NCI-H2107 (cell line): Measurements from ENCODE around the gene GLT8D1.

Source experiments
- DNase-seq: peaks from one replicate; lab custom pipeline; 2025; lab: John Stamatoyannopoulos, UW

The GLT8D1 gene

GRCh38 chr3:52712291-52713212 is 7.0 kb upstream of the GLT8D1 start:
- no peak for DNase-seq

GRCh38 chr3:52710512-52710911 is 4.9 kb upstream of the GLT8D1 start:
- no peak for DNase-seq

GRCh38 chr3:52707585-52707984 is 2.0 kb upstream of the GLT8D1 start:
- no peak for DNase-seq

- no peak for DNase-seq
Observed at GRCh38 chr3:52705438-52705687, 228 bp downstream of the GLT8D1 start.

- DNase-seq: no peak
Observed at GRCh38 chr3:52704611-52705437, 767 bp downstream of the GLT8D1 start.

GRCh38 chr3:52703341-52703740 is 2.2 kb downstream of the GLT8D1 start:
- no peak for DNase-seq

GRCh38 chr3:52697632-52697965 is 8.0 kb downstream of the GLT8D1 start:
- no peak for DNase-seq

- no peak for DNase-seq
Observed at GRCh38 chr3:52696830-52697631, 8.6 kb downstream of the GLT8D1 start.

- no peak for DNase-seq
Observed at GRCh38 chr3:52695798-52696671, 9.6 kb downstream of the GLT8D1 start.

- DNase-seq: no peak
Observed at GRCh38 chr3:52694528-52695189, 10.9 kb downstream of the GLT8D1 start.

GRCh38 chr3:52693071-52693470 is 12.5 kb downstream of the GLT8D1 start:
- no peak for DNase-seq

GRCh38 chr3:52690560-52690959 is 15.0 kb downstream of the GLT8D1 start:
- no peak for DNase-seq

- no peak for DNase-seq
Observed at GRCh38 chr3:52689151-52689550, 16.4 kb downstream of the GLT8D1 start.

- no peak for DNase-seq
Observed at GRCh38 chr3:52688266-52688665, 17.3 kb downstream of the GLT8D1 start.

- DNase-seq: peak; percentile 50
Observed at GRCh38 chr3:52685709-52686691, 19.6 kb downstream of the GLT8D1 start, which contains the start of the genes GNL3 and PBRM1. GNL3 (plus strand) TSS chr3:52686032; CDS start chr3:52686093, 61 bp downstream. PBRM1 (minus strand) TSS chr3:52685913.

- DNase-seq: peak; percentile 67
Observed at GRCh38 chr3:52685285-52685708, 20.3 kb downstream of the GLT8D1 start.

GRCh38 chr3:52684184-52684583 is 21.4 kb downstream of the GLT8D1 start:
- DNase-seq: no peak

- no peak for DNase-seq
Observed at GRCh38 chr3:52683611-52684010, 22.0 kb downstream of the GLT8D1 start.

- DNase-seq: no peak
Observed at GRCh38 chr3:52682016-52682415, 23.6 kb downstream of the GLT8D1 start.

- no peak for DNase-seq
Observed at GRCh38 chr3:52681596-52681995, 24.0 kb downstream of the GLT8D1 start.
